IMR-90 (cell line): Measurements from ENCODE around the gene GRM4. TPM values are rescaled to one million over a fixed set of nuclear protein-coding genes. Genes with fewer than 3 reads are reported as not detected.

Experiments used
- ATAC-seq: fragments of 200-7000 bp; cut with Tn5 transposase; 2 replicates; pipeline ENCODE4 v1.9.1; 2020; ENCODE audit warnings: low read depth, mild to moderate bottlenecking, moderate library complexity
- BruUV-seq: library from RNA; stranded (reverse); fragments of 400-500 nt; replicated peaks from 2 replicates; lab custom pipeline; 2021; lab: Mats Ljungman, UMichigan
- CTCF ChIA-PET: fragments of 300-600 bp; formaldehyde crosslinking; extraction: SDS; loops from one replicate; lab custom pipeline; 2021; ENCODE audit warnings: antibody characterized with exemption; lab: Yijun Ruan, JAX
- POLR2A ChIA-PET: fragments of 300-600 bp; sonication (Branson Sonifier 250); formaldehyde crosslinking; loops from one replicate; lab custom pipeline; 2022; ENCODE audit warnings: antibody characterized with exemption; ENCODE audit not compliant: unreplicated experiment; lab: Charles Lee
- DNase-seq: peaks from one replicate; pipeline ENCODE4 v3.0.0; 2013
- H2AFZ ChIP-seq: replicated peaks from 2 replicates; pipeline ENCODE3; 2013; ENCODE audit warnings: low read length, mild to moderate bottlenecking; ENCODE audit not compliant: poor library complexity
- H2AK5ac ChIP-seq: 2 replicates; pipeline ENCODE4 v1.6.1; 2013; ENCODE audit warnings: low read depth, low read length, inconsistent platforms
- H2AK9ac ChIP-seq: replicated peaks from 2 replicates; pipeline ENCODE3; 2013; ENCODE audit warnings: mild to moderate bottlenecking, low read depth, low read length, moderate library complexity; ENCODE audit not compliant: poor library complexity
- H2BK120ac ChIP-seq: 2 replicates; pipeline ENCODE4 v1.6.1; 2013; ENCODE audit warnings: low read depth, low read length, inconsistent platforms
- H2BK15ac ChIP-seq: 3 replicates; pipeline ENCODE4 v1.6.1; 2013; ENCODE audit warnings: low read depth, low read length, inconsistent platforms
- H2BK20ac ChIP-seq: 2 replicates; pipeline ENCODE4 v1.6.1; 2013; ENCODE audit warnings: low read depth, mild to moderate bottlenecking, inconsistent platforms, low read length, moderate library complexity
- H2BK5ac ChIP-seq: 2 replicates; pipeline ENCODE4 v1.6.1; 2013; ENCODE audit warnings: mild to moderate bottlenecking, low read depth, low read length, inconsistent platforms; ENCODE audit not compliant: poor library complexity, severe bottlenecking
- H3K14ac ChIP-seq: replicated peaks from 2 replicates; pipeline ENCODE4 v1.6.1; 2013; ENCODE audit warnings: low read depth, low read length, inconsistent platforms
- H3K18ac ChIP-seq: 2 replicates; pipeline ENCODE4 v1.6.1; 2013; ENCODE audit warnings: low read depth, low read length, control low read depth
- H3K23ac ChIP-seq: 2 replicates; pipeline ENCODE4 v1.6.1; 2013; ENCODE audit warnings: low read depth, low read length, inconsistent platforms
- H3K27ac ChIP-seq: 2 replicates; pipeline ENCODE4 v1.5.1; 2013; ENCODE audit warnings: mild to moderate bottlenecking, control low read depth, low read length; ENCODE audit not compliant: insufficient read depth
- H3K27me3 ChIP-seq: 2 replicates; pipeline ENCODE4 v1.6.1; 2013; ENCODE audit warnings: low read length; ENCODE audit not compliant: control insufficient read depth, insufficient read depth
- H3K36me3 ChIP-seq: 2 replicates; pipeline ENCODE4 v1.6.1; 2013; ENCODE audit warnings: low read length, mixed read lengths; ENCODE audit not compliant: control insufficient read depth, insufficient read depth
- H3K4ac ChIP-seq: 2 replicates; pipeline ENCODE4 v1.6.1; 2013; ENCODE audit warnings: low read depth, low read length, inconsistent platforms
- H3K4me1 ChIP-seq: 2 replicates; pipeline ENCODE4 v1.6.1; 2013; ENCODE audit warnings: low read length, mixed read lengths; ENCODE audit not compliant: control insufficient read depth, insufficient read depth
- H3K4me2 ChIP-seq: 2 replicates; pipeline ENCODE4 v1.6.1; 2013; ENCODE audit warnings: low read depth, mild to moderate bottlenecking, control low read depth, low read length, moderate library complexity
- H3K4me3 ChIP-seq: 2 replicates; pipeline ENCODE4 v1.5.1; 2013; ENCODE audit warnings: low read depth, mild to moderate bottlenecking, control low read depth, low read length, moderate library complexity; ENCODE audit not compliant: insufficient read depth
- H3K56ac ChIP-seq: 2 replicates; pipeline ENCODE4 v1.6.1; 2013; ENCODE audit warnings: low read length, inconsistent platforms; ENCODE audit not compliant: insufficient read depth; ENCODE audit errors: extremely low read depth
- H3K79me1 ChIP-seq, 2 experiments: 2 replicates each; pipeline ENCODE4 v1.6.1; 2013; ENCODE audit warnings: low read length in 2 of 2, inconsistent platforms in 1 of 2, low read depth in 1 of 2
- H3K9ac ChIP-seq: 2 replicates; pipeline ENCODE4 v1.6.1; 2013; ENCODE audit warnings: low read depth, low read length, control low read depth
- H3K9me1 ChIP-seq: 2 replicates; pipeline ENCODE4 v1.6.1; 2013; ENCODE audit warnings: low read length, inconsistent platforms; ENCODE audit not compliant: insufficient read depth
- H3K9me3 ChIP-seq: 2 replicates; pipeline ENCODE4 v1.6.1; 2013; ENCODE audit warnings: low read length; ENCODE audit not compliant: control insufficient read depth, insufficient read depth
- H4K20me1 ChIP-seq: 2 replicates; pipeline ENCODE4 v1.6.1; 2013; ENCODE audit warnings: low read length, inconsistent platforms; ENCODE audit not compliant: insufficient read depth
- H4K5ac ChIP-seq: 2 replicates; pipeline ENCODE4 v1.6.1; 2013; ENCODE audit warnings: mild to moderate bottlenecking, low read depth, low read length, control low read depth
- H4K8ac ChIP-seq, 2 experiments: 2 replicates each; pipeline ENCODE4 v1.6.1; 2013; ENCODE audit warnings: low read depth in 2 of 2, low read length in 2 of 2, control low read depth in 1 of 2, inconsistent platforms in 1 of 2
- H4K91ac ChIP-seq: 2 replicates; pipeline ENCODE4 v1.6.1; 2013; ENCODE audit warnings: low read depth, low read length, inconsistent platforms; ENCODE audit not compliant: insufficient read depth
- BHLHE40 ChIP-seq: fragments of 150-350 bp; IDR thresholded peaks from 2 replicates; pipeline ENCODE4 v1.6.1; 2016; ENCODE audit warnings: mild to moderate bottlenecking, low read depth, low read length
- CEBPB ChIP-seq: IDR thresholded peaks from 2 replicates; pipeline ENCODE4 v1.6.1; 2012; ENCODE audit warnings: low read depth, low read length, improper control_type of control experiment
- CHD1 ChIP-seq: IDR thresholded peaks from 2 replicates; pipeline ENCODE4 v1.6.1; 2012; ENCODE audit warnings: low read depth, low read length, improper control_type of control experiment
- MAFK ChIP-seq: IDR thresholded peaks from 2 replicates; pipeline ENCODE4 v1.6.1; 2012; ENCODE audit warnings: low read depth, low read length, improper control_type of control experiment
- MAZ ChIP-seq: IDR thresholded peaks from 2 replicates; pipeline ENCODE4 v1.6.1; 2012; ENCODE audit warnings: low read depth, mild to moderate bottlenecking, low read length, improper control_type of control experiment, moderate library complexity, borderline replicate concordance
- MXI1 ChIP-seq: IDR thresholded peaks from 2 replicates; pipeline ENCODE4 v1.6.1; 2012; ENCODE audit warnings: low read depth, mild to moderate bottlenecking, low read length, moderate library complexity, borderline replicate concordance
- NFE2L2 ChIP-seq: fragments of 150-350 bp; IDR thresholded peaks from 2 replicates; pipeline ENCODE4 v1.6.1; 2016; ENCODE audit warnings: low read depth, mild to moderate bottlenecking, low read length
- RCOR1 ChIP-seq: IDR thresholded peaks from 2 replicates; pipeline ENCODE4 v1.6.1; 2012; ENCODE audit warnings: mild to moderate bottlenecking, low read length, improper control_type of control experiment; ENCODE audit not compliant: insufficient replicate concordance
- RFX5 ChIP-seq: IDR thresholded peaks from 2 replicates; pipeline ENCODE4 v1.8.0; 2012; ENCODE audit warnings: low read depth, mild to moderate bottlenecking, low read length, moderate library complexity
- WGBS, 2 experiments: methylation state at CpG; one replicate each; pipeline versions ENCODE4 v1.1.5 to v1.1.7; 2013; ENCODE audit warnings: missing lambda C conversion rate in 2 of 2; ENCODE audit not compliant: insufficient read length in 1 of 2; ENCODE audit errors: extremely low coverage in 2 of 2; 5-methylcytosine and 5-hydroxymethylcytosine counted together
- dilution Hi-C: fragments of 300-500 bp; cut with HindIII; formaldehyde crosslinking; loops from one replicate; pipeline ENCODE4 v1.14.3; 2018; ENCODE audit warnings: low sequenced_read_pairs; ENCODE audit not compliant: unreplicated experiment
- in situ Hi-C: fragments of 300-500 bp; cut with MboI; formaldehyde crosslinking; loops from 3 replicates; pipeline ENCODE4 v1.14.3; 2019; ENCODE audit warnings: low sequenced_read_pairs, inconsistent platforms, mixed read lengths
- intact Hi-C: fragments of 100-400 bp; cut with micrococcal nuclease; formaldehyde crosslinking; loops from 2 replicates; pipeline ENCODE4 v1.10.0; 2022
- polyA plus RNA-seq, 3 experiments: library from polyadenylated mRNA; depleted of rRNA; stranded (reverse); fragments of >200 nt; gene quantifications; 2 replicates each; pipeline ENCODE4 v1.2.3, GENCODE V29; 2012; ENCODE audit warnings: low replicate concordance in 1 of 3
- total RNA-seq: library from RNA; depleted of rRNA; stranded (reverse); fragments of >200 nt; gene quantifications from 2 replicates; pipeline ENCODE4 v1.2.3, GENCODE V29; 2012

Gene GRM4
- total and polyA plus RNA-seq, 2 of the 4 experiments (the other 2 are of a cell fraction), result 0.02 TPM; not detected in 1

GRCh38 chr6:34021554-34022190 is 124.2 kb downstream of the GRM4 start:
- Histone ChIP-seq H3K4me3 (no peak overlapping the region), H2BK20ac (no peak overlapping the region), H3K4me2 (no peak overlapping the region), H4K91ac (no peak overlapping the region), H3K9me1 (no peaks in the 10 kb centered on the region), H3K18ac (no peak overlapping the region), H3K4ac (no peak overlapping the region), H3K14ac (no peak overlapping the region), H3K9me3 (no peaks in the 10 kb centered on the region), H3K4me1 (no peaks in the 10 kb centered on the region), H4K20me1 (no peaks in the 10 kb centered on the region), H3K36me3 (no peaks in the 10 kb centered on the region), H2AK5ac (no peak overlapping the region), H3K27ac (no peak overlapping the region), H2BK5ac (no peak overlapping the region), H3K27me3 (peaks cover 54% of the 10 kb centered on the region), H2BK15ac (no peak overlapping the region), H3K9ac (no peak overlapping the region), H3K23ac (no peak overlapping the region), H3K56ac (no peak overlapping the region), H4K8ac (no peak overlapping the region), H2AFZ (no peak overlapping the region), H2BK120ac (no peak overlapping the region), H3K79me1 (no peaks in the 10 kb centered on the region), H2AK9ac (no peak overlapping the region), H4K5ac (no peak overlapping the region)
- POLR2A ChIA-PET, result no interaction called here
- intact Hi-C loops (loop anchor here (5.0 kb wide), 1 partner anchor 434 kb away; no protein-coding TSS in a partner anchor), dilution Hi-C loops (no loop called here), in situ Hi-C loops (no loop called here)
- ATAC-seq (no peak), DNase-seq (no peak)
- TF ChIP-seq RCOR1 (no peak), CHD1 (no peak), NFE2L2 (no peak), RFX5 (no peak), CEBPB (no peak), MAFK (no peak), MAZ (no peak), BHLHE40 (no peak), MXI1 (no peak)
- 80% methylated on average over 1 of the region's 19 CpGs; no CpG with 5 or more reads in 1 of the 2 experiments for WGBS, 2 experiments
- CTCF ChIA-PET, result no interaction called here
- BruUV-seq, result no TSS peak
